ENCODE measurements around the gene IFI27. TPM values are rescaled to one million over a fixed set of nuclear protein-coding genes. Genes with fewer than 3 reads are reported as not detected.
A peak's percentile ranks its signal among the peaks of the same experiment; 100 is the strongest.

IFI27 gene
- total and polyA plus RNA-seq, 2 donors (not counting 1 experiment from before 2014, with no cell fraction given) = 0.15 to 0.81 TPM

- Histone ChIP-seq H3K4me1 (ENCODE audit: control insufficient read depth in 2 of 2, insufficient read depth in 2 of 2, low read length in 2 of 2) (peaks cover 0 to 3% of the 10 kb centered on the region in 2 donors), H3K27ac (ENCODE audit: low read length in 2 of 2) (no peak overlapping the region), H3K9me3 (ENCODE audit: control extremely low read depth in 1 of 3, control insufficient read depth in 2 of 3, insufficient read depth in 1 of 3, low read length in 2 of 3) (peaks cover 2 to 4% (median 3%) of the 10 kb centered on the region in 3 donors), H4K20me1 (ENCODE audit: control insufficient read depth, insufficient read depth, low read length, poor library complexity, severe bottlenecking) (no peaks in the 10 kb centered on the region), H3K27me3 (replicated peaks in 1 of 4; ENCODE audit: control extremely low read depth in 1 of 4, control insufficient read depth in 3 of 4, insufficient read depth in 4 of 4, low read length in 3 of 4) (peaks cover 0 to 10% (median 1%) of the 10 kb centered on the region in 4 experiments), H3K4me3 (ENCODE audit: control extremely low read depth in 1 of 5, extremely low read depth in 1 of 5, insufficient read depth in 1 of 5, low read depth in 2 of 5, low read length in 4 of 5) (no peak overlapping the region), H3K79me2 (ENCODE audit: control insufficient read depth, insufficient read depth, low read length) (no peaks in the 10 kb centered on the region), H3K4me2 (replicated peaks; ENCODE audit: low read depth, low read length, poor library complexity, severe bottlenecking) (no peak overlapping the region), H2AFZ (ENCODE audit: insufficient read depth, low read depth, low read length, poor library complexity, severe bottlenecking) (peak overlapping the region; percentile 52), H3K9ac (ENCODE audit: low read length) (no peak overlapping the region), H3K36me3 (replicated peaks in 1 of 2; ENCODE audit: control extremely low read depth in 1 of 2, control insufficient read depth in 1 of 2, extremely low read depth in 1 of 2, insufficient read depth in 2 of 2, low read length in 1 of 2) (no peaks in the 10 kb centered on the region)
- no peak for TF ChIP-seq EZH2 (IDR thresholded peaks at IDR 0.05; ENCODE audit: borderline replicate concordance, insufficient read depth, low read depth, low read length, poor library complexity, severe bottlenecking)
- peak; percentile 94 for TF ChIP-seq CTCF (IDR thresholded peaks at IDR 0.05)
- H3K4me1 Mint-ChIP-seq = peaks cover 2% of the 10 kb centered on the region
- ChIA-PET POLR2A (no interaction called here), CTCF (interaction anchor here (0.6 to 9.4 kb wide), 41 partner anchors 9 to 482 kb away, joined by 3 to 195 read pairs (median 4); partner anchors contain the start of genes DDX24, IFI27L1 and OTUB2)
- H3K27ac Mint-ChIP-seq = no peak overlapping the region
- ATAC-seq (ENCODE audit: low read depth) (peak; percentile 91), DNase-seq (peak; percentile 83)
- H3K27me3 Mint-ChIP-seq = peaks cover 27% of the 10 kb centered on the region
- intact Hi-C loops (cut with micrococcal nuclease) = loop anchor here (1.0 to 10.0 kb wide), 4 partner anchors 44 to 1182 kb away; no protein-coding TSS in a partner anchor
- 33% methylated on average over 16 of the region's 18 CpGs for WGBS (ENCODE audit: insufficient coverage)
- no peak overlapping the region for H3K4me3 Mint-ChIP-seq
- H3K9me3 Mint-ChIP-seq (ENCODE audit: insufficient read depth) = no peaks in the 10 kb centered on the region
Observed at GRCh38 chr14:94136575-94137331, 26.2 kb downstream of the IFI27 start.

GRCh38 chr14:94138251-94138650 is 27.7 kb downstream of the IFI27 start:
- intact Hi-C loops (cut with micrococcal nuclease) = loop anchor here (10.0 kb wide), 1 partner anchor 1183 kb away; no protein-coding TSS in a partner anchor
- CTCF ChIA-PET = interaction anchor here (0.6 to 9.4 kb wide), 9 partner anchors 11 to 610 kb away, joined by 3 to 195 read pairs (median 3); no protein-coding TSS in a partner anchor
- WGBS (ENCODE audit: insufficient coverage) = 97% methylated on average over 7 of the region's 9 CpGs

More at GRCh38 chr14:94138251-94138650, 27.7 kb downstream of the IFI27 start:
- H3K27me3 Mint-ChIP-seq = peaks cover 20% of the 10 kb centered on the region
- no peak for DNase-seq
- Histone ChIP-seq H3K27me3 (replicated peaks in 1 of 4; ENCODE audit: control extremely low read depth in 1 of 4, control insufficient read depth in 3 of 4, insufficient read depth in 4 of 4, low read length in 3 of 4) (peaks cover 0 to 7% (median 1%) of the 10 kb centered on the region in 4 experiments), H3K79me2 (ENCODE audit: control insufficient read depth, insufficient read depth, low read length) (no peaks in the 10 kb centered on the region), H3K4me1 (ENCODE audit: control insufficient read depth in 2 of 2, insufficient read depth in 2 of 2, low read length in 2 of 2) (peaks cover 0 to 3% of the 10 kb centered on the region in 2 donors), H3K27ac (ENCODE audit: low read length in 2 of 2) (no peak overlapping the region), H3K9ac (ENCODE audit: low read length) (no peak overlapping the region), H3K4me3 (ENCODE audit: control extremely low read depth in 1 of 5, extremely low read depth in 1 of 5, insufficient read depth in 1 of 5, low read depth in 2 of 5, low read length in 4 of 5) (no peak overlapping the region), H3K36me3 (replicated peaks in 1 of 2; ENCODE audit: control extremely low read depth in 1 of 2, control insufficient read depth in 1 of 2, extremely low read depth in 1 of 2, insufficient read depth in 2 of 2, low read length in 1 of 2) (no peaks in the 10 kb centered on the region), H2AFZ (ENCODE audit: insufficient read depth, low read depth, low read length, poor library complexity, severe bottlenecking) (no peak overlapping the region), H3K4me2 (replicated peaks; ENCODE audit: low read depth, low read length, poor library complexity, severe bottlenecking) (no peak overlapping the region), H4K20me1 (ENCODE audit: control insufficient read depth, insufficient read depth, low read length, poor library complexity, severe bottlenecking) (no peaks in the 10 kb centered on the region), H3K9me3 (ENCODE audit: control extremely low read depth in 1 of 3, control insufficient read depth in 2 of 3, insufficient read depth in 1 of 3, low read length in 2 of 3) (peaks cover 2 to 4% (median 3%) of the 10 kb centered on the region in 3 donors)
- H3K9me3 Mint-ChIP-seq (ENCODE audit: insufficient read depth) = no peaks in the 10 kb centered on the region
- TF ChIP-seq EZH2 (IDR thresholded peaks at IDR 0.05; ENCODE audit: borderline replicate concordance, insufficient read depth, low read depth, low read length, poor library complexity, severe bottlenecking) (no peak), CTCF (IDR thresholded peaks at IDR 0.05) (no peak)
- POLR2A ChIA-PET = no interaction called here
- ATAC-seq (ENCODE audit: low read depth) = no peak
- H3K4me1 Mint-ChIP-seq = peaks cover 2% of the 10 kb centered on the region
- H3K4me3 Mint-ChIP-seq = no peak overlapping the region
- H3K27ac Mint-ChIP-seq = no peak overlapping the region

All from B cell (primary cell).